Neural cell (in vitro differentiated cells): ENCODE data around the gene PANX2. TPM values are rescaled to one million over a fixed set of nuclear protein-coding genes. Genes with fewer than 3 reads are reported as not detected.
A peak's percentile ranks its signal among the peaks of the same experiment; 100 is the strongest.

Experiments
- H2AFZ ChIP-seq: fragments of 200-600, 300-800 bp; sonication (generic), shearing (Covaris generic); 2 replicates; pipeline ENCODE4 v1.6.0; 2014; ENCODE audit warnings: low read depth, mild to moderate bottlenecking, antibody characterized with exemption, low read length, moderate library complexity
- H3F3A ChIP-seq: fragments of 200-600 bp; shearing (Covaris generic); 2 replicates; pipeline ENCODE4 v1.6.1; 2016; ENCODE audit warnings: mild to moderate bottlenecking, moderate library complexity, mixed read lengths, antibody characterized with exemption, low read length; ENCODE audit not compliant: insufficient read depth, poor library complexity, severe bottlenecking
- H3K27ac ChIP-seq: fragments of 200-600, 300-800 bp; sonication (generic), shearing (Covaris generic); 2 replicates; pipeline ENCODE4 v1.5.1; 2014; ENCODE audit warnings: mild to moderate bottlenecking, low read length, moderate library complexity
- H3K27me3 ChIP-seq: fragments of 300-800, 200-600 bp; sonication (generic), shearing (Covaris generic); 2 replicates; pipeline ENCODE4 v1.6.0; 2014; ENCODE audit warnings: mild to moderate bottlenecking, low read depth, low read length, moderate library complexity; ENCODE audit not compliant: insufficient read depth
- H3K36me3 ChIP-seq: fragments of 300-800, 200-600 bp; sonication (generic), shearing (Covaris generic); 2 replicates; pipeline ENCODE4 v1.5.1; 2014; ENCODE audit warnings: mild to moderate bottlenecking, antibody characterized with exemption, low read length, moderate library complexity; ENCODE audit not compliant: insufficient read depth
- H3K4me2 ChIP-seq: fragments of 300-800, 200-600 bp; sonication (generic), shearing (Covaris generic); 2 replicates; pipeline ENCODE4 v1.6.0; 2014; ENCODE audit warnings: mild to moderate bottlenecking, low read length
- H3K4me3 ChIP-seq: fragments of 300-800, 200-600 bp; sonication (generic), shearing (Covaris generic); 2 replicates; pipeline ENCODE4 v1.5.1; 2014; ENCODE audit warnings: mild to moderate bottlenecking, low read length, moderate library complexity
- H3K79me2 ChIP-seq: fragments of 200-600 bp; shearing (Covaris generic); replicated peaks from 2 replicates; pipeline ENCODE4 v1.6.0; 2014; ENCODE audit warnings: mild to moderate bottlenecking, low read length, moderate library complexity; ENCODE audit not compliant: insufficient read depth
- H3K9ac ChIP-seq: fragments of 300-800, 200-600 bp; sonication (generic), shearing (Covaris generic); 2 replicates; pipeline ENCODE4 v1.6.1; 2016; ENCODE audit warnings: mild to moderate bottlenecking, low read length, mixed read lengths
- H3K9me2 ChIP-seq: fragments of 200-600 bp; shearing (Covaris generic); 2 replicates; pipeline ENCODE4 v1.6.1; 2016; ENCODE audit warnings: mild to moderate bottlenecking, low read length, mixed read lengths; ENCODE audit not compliant: insufficient read depth
- H3K9me3 ChIP-seq: fragments of 200-600, 300-800 bp; sonication (generic), shearing (Covaris generic); 2 replicates; pipeline ENCODE4 v1.6.1; 2016; ENCODE audit warnings: mild to moderate bottlenecking, mixed run types, low read length, moderate library complexity, mixed read lengths
- H4K20me1 ChIP-seq: fragments of 200-600 bp; shearing (Covaris generic); 2 replicates; pipeline ENCODE4 v1.6.1; 2016; ENCODE audit warnings: mild to moderate bottlenecking, mixed run types; ENCODE audit not compliant: insufficient read depth
- CTCF ChIP-seq: fragments of 450-650 bp; IDR thresholded peaks from 2 replicates; pipeline ENCODE4 v1.5.1; 2014; ENCODE audit warnings: antibody characterized with exemption, mild to moderate bottlenecking, moderate library complexity; ENCODE audit not compliant: poor library complexity, severe bottlenecking
- EP300 ChIP-seq: fragments of 450-650 bp; conservative IDR thresholded peaks from 2 replicates; pipeline ENCODE4 v1.6.1; 2014; ENCODE audit warnings: antibody characterized with exemption, mild to moderate bottlenecking, moderate library complexity; ENCODE audit not compliant: poor library complexity, severe bottlenecking
- EZH2 ChIP-seq: fragments of 200-600, 300-800 bp; shearing (Covaris generic), sonication (generic); IDR thresholded peaks from 2 replicates; pipeline ENCODE4 v1.6.1; 2014; ENCODE audit warnings: antibody characterized with exemption, low read length, borderline replicate concordance, mild to moderate bottlenecking; ENCODE audit not compliant: insufficient read depth, poor library complexity, severe bottlenecking
- MXI1 ChIP-seq: fragments of 450-650 bp; conservative IDR thresholded peaks from 2 replicates; pipeline ENCODE4 v1.6.1; 2014; ENCODE audit warnings: antibody characterized with exemption, mild to moderate bottlenecking; ENCODE audit not compliant: poor library complexity, severe bottlenecking
- POLR2AphosphoS5 ChIP-seq: IDR thresholded peaks from 2 replicates; pipeline ENCODE4 v1.6.1; 2012
- RAD21 ChIP-seq: fragments of 450-650 bp; conservative IDR thresholded peaks from 2 replicates; pipeline ENCODE4 v1.6.1; 2014; ENCODE audit warnings: antibody characterized with exemption, mild to moderate bottlenecking, moderate library complexity
- REST ChIP-seq: IDR thresholded peaks from 2 replicates; pipeline ENCODE4 v1.6.1; 2012; ENCODE audit warnings: borderline replicate concordance
- SMC3 ChIP-seq: fragments of 450-650 bp; conservative IDR thresholded peaks from 2 replicates; pipeline ENCODE4 v1.6.1; 2014; ENCODE audit warnings: antibody characterized with exemption, mild to moderate bottlenecking, moderate library complexity; ENCODE audit not compliant: poor library complexity
- TAF1 ChIP-seq: IDR thresholded peaks from 2 replicates; pipeline ENCODE4 v1.6.1; 2012; ENCODE audit warnings: low read depth
- polyA plus RNA-seq: library from polyadenylated mRNA; depleted of rRNA; stranded (reverse); fragments of >200 nt; gene quantifications from 2 replicates; pipeline ENCODE4 v1.2.3, GENCODE V29; 2014

PANX2 gene
- polyA plus RNA-seq, 1 donor from 2014 or later: 3.4 TPM

GRCh38 chr22:50141462-50141861 lies 29.1 kb upstream of the PANX2 start:
- Histone ChIP-seq H3K4me2 (no peak overlapping the region), H3K9me2 (no peaks in the 10 kb centered on the region), H2AFZ (no peak overlapping the region), H3K36me3 (no peaks in the 10 kb centered on the region), H3K27me3 (no peaks in the 10 kb centered on the region), H4K20me1 (no peaks in the 10 kb centered on the region), H3K9me3 (no peaks in the 10 kb centered on the region), H3K27ac (no peak overlapping the region), H3K4me3 (no peak overlapping the region), H3F3A (no peaks in the 10 kb centered on the region), H3K79me2 (no peaks in the 10 kb centered on the region), H3K9ac (no peak overlapping the region)
- TF ChIP-seq RAD21: no peak
- TF ChIP-seq MXI1: no peak
- no peak for TF ChIP-seq SMC3
- no peak for TF ChIP-seq CTCF
- TF ChIP-seq TAF1: no peak
- no peak for TF ChIP-seq REST
- TF ChIP-seq EZH2: no peak
- no peak for TF ChIP-seq POLR2AphosphoS5
- no peak for TF ChIP-seq EP300

- Histone ChIP-seq H3K9me3 (no peaks in the 10 kb centered on the region), H3K4me2 (no peak overlapping the region), H3K79me2 (no peaks in the 10 kb centered on the region), H3K9me2 (no peaks in the 10 kb centered on the region), H3K27ac (no peak overlapping the region), H2AFZ (no peak overlapping the region), H3K27me3 (no peaks in the 10 kb centered on the region), H3K36me3 (no peaks in the 10 kb centered on the region), H3F3A (no peaks in the 10 kb centered on the region), H3K4me3 (no peak overlapping the region), H4K20me1 (no peaks in the 10 kb centered on the region), H3K9ac (no peak overlapping the region)
- TF ChIP-seq SMC3 (peak; percentile 34), EP300 (no peak), CTCF (peak; percentile 52), RAD21 (no peak)
Measured at GRCh38 chr22:50141891-50142363, 28.6 kb upstream of the PANX2 start.
